GM20431 (cell line): ENCODE data around the gene NAA10.

Experiments
- in situ Hi-C: fragments of 300-500 bp; cut with MseI, MboI; formaldehyde crosslinking; loops from one replicate; pipeline ENCODE4 v1.15.0; 2020; ENCODE audit warnings: low sequenced_read_pairs; ENCODE audit not compliant: unreplicated experiment

Gene NAA10

GRCh38 chrX:153951683-153952372 lies 17.0 kb upstream of the NAA10 start:
- in situ Hi-C loops: no loop called here

GRCh38 chrX:153950127-153950526 lies 15.3 kb upstream of the NAA10 start:
- in situ Hi-C loops: no loop called here

- in situ Hi-C loops: no loop called here
These were observed 14.3 kb upstream of the NAA10 start for GRCh38 chrX:153948847-153949805.

GRCh38 chrX:153948002-153948466 lies 13.2 kb upstream of the NAA10 start:
- in situ Hi-C loops: no loop called here

- in situ Hi-C loops: no loop called here
These were observed 12.4 kb upstream of the NAA10 start for GRCh38 chrX:153947009-153947769.

GRCh38 chrX:153945956-153946943 lies 11.4 kb upstream of the NAA10 start:
- in situ Hi-C loops: no loop called here

GRCh38 chrX:153944800-153945150 lies 9.9 kb upstream of the NAA10 start:
- in situ Hi-C loops: no loop called here

GRCh38 chrX:153944140-153944799 lies 9.4 kb upstream of the NAA10 start, which contains the start of gene RENBP:
Gene RENBP, minus strand, starts transcription at chrX:153944643. Its CDS starts 33 bp downstream, at chrX:153944610.
- in situ Hi-C loops: no loop called here

GRCh38 chrX:153941336-153942252 lies 6.8 kb upstream of the NAA10 start:
- in situ Hi-C loops: no loop called here

- in situ Hi-C loops: no loop called here
These were observed 4.7 kb upstream of the NAA10 start for GRCh38 chrX:153939573-153939972.

GRCh38 chrX:153938226-153938786 lies 3.5 kb upstream of the NAA10 start:
- in situ Hi-C loops: no loop called here

GRCh38 chrX:153937056-153937455 lies 2.2 kb upstream of the NAA10 start:
- in situ Hi-C loops: no loop called here

- in situ Hi-C loops: no loop called here
These were observed 552 bp upstream of the NAA10 start for GRCh38 chrX:153935326-153935851.

GRCh38 chrX:153934148-153934761 lies 582 bp downstream of the NAA10 start:
- in situ Hi-C loops: no loop called here

- in situ Hi-C loops: no loop called here
These were observed 1.1 kb downstream of the NAA10 start for GRCh38 chrX:153933748-153934147.

- in situ Hi-C loops: no loop called here
These were observed 2.5 kb downstream of the NAA10 start for GRCh38 chrX:153932220-153932915.
